PC-3 (cell line): ENCODE results near the gene HTR2A.

ENCODE experiments used
- CTCF ChIP-seq: fragments of 300-600 bp; sonication (generic); conservative IDR thresholded peaks from 2 replicates; pipeline ENCODE4 v1.5.1; 2017; ENCODE audit warnings: antibody characterized with exemption, low read depth, mild to moderate bottlenecking, low read length
- EZH2 ChIP-seq: fragments of 300-600 bp; sonication (generic); IDR thresholded peaks from one replicate; pipeline ENCODE4 v1.6.1; 2017; ENCODE audit warnings: antibody characterized with exemption, mild to moderate bottlenecking, low read length; ENCODE audit not compliant: unreplicated experiment

- no peak for TF ChIP-seq CTCF
- TF ChIP-seq EZH2: no peak
Measured at GRCh38 chr13:46783504-46783903, 113.3 kb downstream of the HTR2A start.
